CD4-positive, alpha-beta memory T cell (primary cell): ENCODE results near the gene CWH43. TPM values are rescaled to one million over a fixed set of nuclear protein-coding genes. Genes with fewer than 3 reads are reported as not detected.
"Not testable (repeated sequence)": the region's sequence is repeated elsewhere in the genome, so short reads cannot be mapped to it uniquely, and the experiment has no call there.

Experiments used
- CTCF ChIA-PET: fragments of 350-600 bp; sonication (Branson Sonifier 250); formaldehyde crosslinking; loops from one replicate; lab custom pipeline; 2021; ENCODE audit warnings: inconsistent platforms; ENCODE audit not compliant: partially characterized antibody; lab: Charles Lee
- POLR2A ChIA-PET: fragments of 350-600 bp; sonication (Branson Sonifier 250); formaldehyde crosslinking; loops from one replicate; lab custom pipeline; 2021; ENCODE audit not compliant: partially characterized antibody; lab: Charles Lee
- DNase-seq, 5 donors: peaks; one replicate each; pipeline versions ENCODE4 v3.0.0 to v3.0.0-alpha.2; 2020 to 2022; ENCODE audit warnings: mixed read lengths in 1 of 5
- H3K27ac ChIP-seq: one replicate; pipeline ENCODE4 v1.7.0; 2013; ENCODE audit warnings: low read depth, low read length
- H3K27me3 ChIP-seq: 2 replicates; pipeline ENCODE4 v1.7.0; 2013; ENCODE audit warnings: mild to moderate bottlenecking, low read length, moderate library complexity; ENCODE audit not compliant: insufficient read depth
- H3K36me3 ChIP-seq: 2 replicates; pipeline ENCODE4 v1.7.0; 2013; ENCODE audit warnings: mild to moderate bottlenecking, low read length, moderate library complexity; ENCODE audit not compliant: insufficient read depth
- H3K4me1 ChIP-seq: 2 replicates; pipeline ENCODE4 v1.7.0; 2013; ENCODE audit warnings: mild to moderate bottlenecking, low read length, moderate library complexity; ENCODE audit not compliant: insufficient read depth
- H3K4me3 ChIP-seq, 2 donors: one replicate each; pipeline ENCODE4 v1.7.0; 2013; ENCODE audit warnings: low read length in 2 of 2, mild to moderate bottlenecking in 1 of 2
- H3K9me3 ChIP-seq, 2 donors: one replicate each; pipeline ENCODE4 v1.7.0; 2013; ENCODE audit warnings: low read length in 2 of 2, control low read depth in 1 of 2; ENCODE audit not compliant: control insufficient read depth in 1 of 2
- H3K27ac Mint-ChIP-seq, 7 donors: one replicate each; pipeline ENCODE4 v1.8.0; 2020 to 2021; ENCODE audit warnings: mixed read lengths in 7 of 7, mild to moderate bottlenecking in 6 of 7, inconsistent platforms in 3 of 7, moderate library complexity in 3 of 7
- H3K27me3 Mint-ChIP-seq, 2 donors: one replicate each; pipeline ENCODE4 v1.8.0; 2020 to 2021; ENCODE audit warnings: mixed read lengths in 2 of 2
- H3K36me3 Mint-ChIP-seq, 2 donors: one replicate each; pipeline ENCODE4 v1.8.0; 2020 to 2021; ENCODE audit warnings: mixed read lengths in 2 of 2, inconsistent platforms in 1 of 2, mild to moderate bottlenecking in 1 of 2
- H3K4me1 Mint-ChIP-seq, 4 donors: one replicate each; pipeline ENCODE4 v1.8.0; 2020 to 2021; ENCODE audit warnings: mixed read lengths in 4 of 4, mild to moderate bottlenecking in 1 of 4
- H3K4me3 Mint-ChIP-seq, 8 donors: one replicate each; pipeline ENCODE4 v1.8.0; 2020 to 2021; ENCODE audit warnings: mixed read lengths in 8 of 8, mild to moderate bottlenecking in 7 of 8, moderate library complexity in 6 of 8, inconsistent platforms in 3 of 8
- H3K9me3 Mint-ChIP-seq, 8 donors: one replicate each; pipeline ENCODE4 v1.8.0; 2020 to 2021; ENCODE audit warnings: mixed read lengths in 8 of 8, mild to moderate bottlenecking in 5 of 8, inconsistent platforms in 3 of 8, moderate library complexity in 1 of 8
- intact Hi-C: fragments of 100-400 bp; cut with micrococcal nuclease; formaldehyde crosslinking; loops from one replicate; pipeline ENCODE4 v1.15.1; 2023
- polyA plus RNA-seq, 2 donors: library from polyadenylated mRNA; unstranded; fragments of 300-500 nt; fragmentation: Illumina TruSeq; gene quantifications; one replicate each; pipeline ENCODE4 v1.2.3, GENCODE V29; 2021
- total RNA-seq, 2 experiments: library from RNA; stranded (reverse); gene quantifications; one replicate each; pipeline ENCODE4 v1.2.3, GENCODE V29; 2021

CWH43 gene
- total and polyA plus RNA-seq, 4 experiments from 2014 or later, result not detected

DNA sequence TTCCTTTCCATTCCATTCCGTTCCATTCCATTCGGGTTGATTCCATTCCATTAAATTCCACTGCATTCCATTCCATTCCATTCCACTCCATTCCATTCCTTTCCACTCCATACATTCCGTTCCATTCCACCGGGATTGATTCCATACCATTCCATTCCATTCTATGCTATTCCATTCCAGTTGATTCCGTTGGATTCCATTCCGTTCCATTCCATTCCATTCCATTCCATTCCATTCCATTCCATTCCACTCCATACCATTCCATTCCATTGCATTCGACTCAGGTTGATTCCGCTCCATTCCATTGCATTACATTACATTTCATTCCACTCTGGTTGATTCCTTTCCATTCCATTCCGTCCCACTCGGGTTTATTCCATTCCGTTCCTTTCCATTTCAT, 110.1 kb downstream of the CWH43 start:
- H3K27ac ChIP-seq, H3K4me3 ChIP-seq, H3K27me3 ChIP-seq, H3K4me3 Mint-ChIP-seq, H3K36me3 ChIP-seq, intact Hi-C loops, H3K27ac Mint-ChIP-seq, DNase-seq, H3K27me3 Mint-ChIP-seq, POLR2A ChIA-PET, H3K4me1 ChIP-seq, CTCF ChIA-PET: not testable (repeated sequence)
- Mint-ChIP-seq H3K9me3 (peaks cover 28 to 72% (median 67%) of the 10 kb centered on the region in 8 donors), H3K36me3 (peaks cover 35 to 61% of the 10 kb centered on the region in 2 donors), H3K4me1 (peaks cover 0 to 33% (median 14%) of the 10 kb centered on the region in 4 donors)
- peaks cover 18 to 35% of the 10 kb centered on the region in 2 donors for H3K9me3 ChIP-seq

DNA sequence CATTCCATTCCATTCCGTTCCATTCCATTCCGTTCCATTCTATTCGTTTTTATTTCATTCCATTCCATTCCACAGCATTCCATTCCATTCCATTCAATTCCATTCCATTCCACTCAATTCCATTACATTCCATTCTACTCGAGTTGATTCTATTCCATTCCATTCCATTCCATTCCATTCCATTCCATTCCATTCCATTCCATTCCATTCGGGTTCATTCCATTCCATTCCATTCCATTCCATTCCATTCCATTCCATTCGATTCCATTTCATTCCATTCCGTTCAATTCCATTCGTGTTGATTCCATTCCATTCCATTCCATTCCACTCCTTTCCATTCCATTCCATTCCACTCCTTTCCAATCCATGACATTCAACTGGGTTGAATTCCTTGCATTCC, 110.6 kb downstream of the CWH43 start:
- intact Hi-C loops, H3K36me3 ChIP-seq, H3K27me3 ChIP-seq, CTCF ChIA-PET, H3K4me3 Mint-ChIP-seq, H3K27ac Mint-ChIP-seq, POLR2A ChIA-PET, H3K27ac ChIP-seq, H3K27me3 Mint-ChIP-seq, DNase-seq, H3K4me1 ChIP-seq, H3K4me3 ChIP-seq: not testable (repeated sequence)
- peaks cover 18 to 31% of the 10 kb centered on the region in 2 donors for H3K9me3 ChIP-seq
- peaks cover 33 to 57% of the 10 kb centered on the region in 2 donors for H3K36me3 Mint-ChIP-seq
- peaks cover 23 to 72% (median 66%) of the 10 kb centered on the region in 8 donors for H3K9me3 Mint-ChIP-seq
- peaks cover 0 to 29% (median 12%) of the 10 kb centered on the region in 4 donors for H3K4me1 Mint-ChIP-seq

DNA sequence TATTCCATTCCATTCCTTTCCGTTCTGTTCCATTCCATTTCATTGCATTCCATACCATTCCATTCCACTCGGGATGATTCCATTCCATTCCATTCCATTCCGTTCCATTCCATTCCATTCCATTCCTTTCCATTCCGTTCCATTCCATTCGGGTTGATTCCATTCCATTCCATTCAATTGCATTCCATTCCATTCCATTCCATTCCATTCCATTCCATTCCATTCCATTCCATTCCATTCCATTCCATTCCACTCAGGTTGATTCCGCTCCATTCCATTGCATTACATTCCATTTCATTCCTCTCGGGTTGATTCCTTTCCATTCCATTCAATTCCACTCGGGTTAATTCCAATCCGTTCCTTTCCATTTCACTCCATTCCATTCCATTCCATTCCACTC, 111.0 kb downstream of the CWH43 start:
- H3K27ac Mint-ChIP-seq, H3K4me3 Mint-ChIP-seq, H3K27me3 Mint-ChIP-seq, H3K27ac ChIP-seq, H3K27me3 ChIP-seq, intact Hi-C loops, H3K4me1 ChIP-seq, H3K4me3 ChIP-seq, CTCF ChIA-PET, H3K36me3 ChIP-seq, DNase-seq, POLR2A ChIA-PET: not testable (repeated sequence)
- H3K9me3 ChIP-seq, result peaks cover 18 to 26% of the 10 kb centered on the region in 2 donors
- peaks cover 29 to 53% of the 10 kb centered on the region in 2 donors for H3K36me3 Mint-ChIP-seq
- H3K9me3 Mint-ChIP-seq, result peaks cover 19 to 68% (median 62%) of the 10 kb centered on the region in 8 donors
- peaks cover 0 to 26% (median 10%) of the 10 kb centered on the region in 4 donors for H3K4me1 Mint-ChIP-seq

DNA sequence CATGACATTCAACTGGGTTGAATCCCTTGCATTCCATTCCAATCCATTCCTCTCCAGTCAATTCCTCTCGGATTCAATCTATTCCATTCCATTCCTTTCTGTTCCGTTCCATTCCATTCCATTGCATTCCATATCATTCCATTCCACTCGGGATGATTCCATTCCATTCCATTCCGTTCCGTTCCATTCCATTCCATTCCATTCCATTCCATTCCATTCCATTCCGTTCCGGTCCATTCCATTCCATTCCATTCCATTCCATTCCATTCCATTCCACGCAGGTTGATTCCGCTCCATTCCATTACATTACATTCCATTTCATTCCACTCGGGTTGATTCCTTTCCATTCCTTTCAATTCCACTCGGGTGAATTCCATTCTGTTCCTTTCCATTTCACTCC, 111.4 kb downstream of the CWH43 start:
- not testable (repeated sequence) for DNase-seq
- peaks cover 18 to 26% of the 10 kb centered on the region in 2 donors for H3K9me3 ChIP-seq

DNA sequence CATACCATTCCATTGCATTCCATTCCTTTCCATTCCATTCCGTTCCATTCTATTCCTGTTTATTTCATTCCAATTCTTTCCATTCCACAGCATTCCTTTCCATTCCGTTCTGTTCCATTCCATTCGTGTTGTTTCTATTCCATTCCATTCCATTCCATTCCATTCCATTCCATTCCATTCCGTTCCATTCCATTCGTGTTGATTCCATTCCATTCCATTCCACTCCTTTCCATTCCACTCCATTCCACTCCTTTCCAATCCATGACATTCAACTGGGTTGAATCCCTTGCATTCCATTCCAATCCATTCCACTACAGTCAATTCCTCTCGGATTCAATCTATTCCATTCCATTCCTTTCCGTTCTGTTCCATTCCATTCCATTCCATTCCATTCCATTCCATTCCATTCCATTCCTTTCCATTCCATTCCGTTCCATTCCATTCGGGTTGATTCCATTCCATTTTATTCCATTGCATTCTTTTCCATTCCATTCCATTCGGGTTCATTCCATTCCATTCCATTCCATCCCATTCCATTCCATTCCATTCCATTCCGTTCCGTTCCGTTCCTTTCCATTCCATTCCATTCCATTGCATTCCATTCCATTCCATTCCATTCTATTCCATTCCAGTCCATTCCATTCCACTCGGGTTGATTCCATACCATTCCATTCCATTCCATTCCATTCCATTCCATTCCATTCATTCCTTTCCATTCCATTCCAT, 112.1 kb downstream of the CWH43 start:
- intact Hi-C loops, DNase-seq, CTCF ChIA-PET, H3K4me3 ChIP-seq, H3K27me3 Mint-ChIP-seq, H3K27me3 ChIP-seq, H3K4me3 Mint-ChIP-seq, H3K27ac ChIP-seq, H3K36me3 ChIP-seq, H3K27ac Mint-ChIP-seq, H3K4me1 ChIP-seq, POLR2A ChIA-PET: not testable (repeated sequence)
- H3K9me3 ChIP-seq, result peaks cover 18 to 26% of the 10 kb centered on the region in 2 donors
- peaks cover 30 to 55% of the 10 kb centered on the region in 2 donors for H3K36me3 Mint-ChIP-seq
- H3K4me1 Mint-ChIP-seq, result peaks cover 4 to 28% (median 7%) of the 10 kb centered on the region in 4 donors
- peaks cover 21 to 70% (median 64%) of the 10 kb centered on the region in 8 donors for H3K9me3 Mint-ChIP-seq

More for the DNA sequence above, 111.4 kb downstream of the CWH43 start:
- H3K4me1 ChIP-seq, H3K27ac Mint-ChIP-seq, H3K27me3 Mint-ChIP-seq, CTCF ChIA-PET, H3K27me3 ChIP-seq, H3K36me3 ChIP-seq, POLR2A ChIA-PET, intact Hi-C loops, H3K4me3 ChIP-seq, H3K4me3 Mint-ChIP-seq, H3K27ac ChIP-seq: not testable (repeated sequence)
- H3K36me3 Mint-ChIP-seq, result peaks cover 30 to 53% of the 10 kb centered on the region in 2 donors
- H3K4me1 Mint-ChIP-seq, result peaks cover 4 to 28% (median 10%) of the 10 kb centered on the region in 4 donors
- H3K9me3 Mint-ChIP-seq, result peaks cover 22 to 68% (median 61%) of the 10 kb centered on the region in 8 donors

- CTCF ChIA-PET, POLR2A ChIA-PET, H3K27me3 ChIP-seq, H3K4me3 Mint-ChIP-seq, H3K36me3 ChIP-seq, H3K4me3 ChIP-seq, intact Hi-C loops, H3K27ac ChIP-seq, H3K27me3 Mint-ChIP-seq, DNase-seq, H3K4me1 ChIP-seq, H3K27ac Mint-ChIP-seq: not testable (repeated sequence)
- Mint-ChIP-seq H3K9me3 (peaks cover 25 to 84% (median 77%) of the 10 kb centered on the region in 8 donors), H3K4me1 (peaks cover 4 to 37% (median 7%) of the 10 kb centered on the region in 4 donors), H3K36me3 (peaks cover 38 to 71% of the 10 kb centered on the region in 2 donors)
- H3K9me3 ChIP-seq, result peaks cover 24 to 36% of the 10 kb centered on the region in 2 donors
Measured at GRCh38 chr4:49099831-49100444, 113.9 kb downstream of the CWH43 start.

- POLR2A ChIA-PET, intact Hi-C loops, CTCF ChIA-PET, H3K27me3 Mint-ChIP-seq, H3K4me3 ChIP-seq, H3K4me3 Mint-ChIP-seq, H3K27ac ChIP-seq, H3K4me1 ChIP-seq, H3K27me3 ChIP-seq, H3K27ac Mint-ChIP-seq, DNase-seq, H3K36me3 ChIP-seq: not testable (repeated sequence)
- Mint-ChIP-seq H3K36me3 (peaks cover 42 to 71% of the 10 kb centered on the region in 2 donors), H3K4me1 (peaks cover 4 to 42% (median 9%) of the 10 kb centered on the region in 4 donors), H3K9me3 (peaks cover 31 to 92% (median 85%) of the 10 kb centered on the region in 8 donors)
- H3K9me3 ChIP-seq, result peaks cover 19 to 36% of the 10 kb centered on the region in 2 donors
Measured at GRCh38 chr4:49102344-49102898, 116.3 kb downstream of the CWH43 start.
